Tibial artery (tissue), 4 donors: ENCODE measurements around the gene RAPGEF4.
A peak's percentile ranks its signal among the peaks of the same experiment; 100 is the strongest.

ENCODE experiments used
- DNase-seq, 2 donors: peaks; one replicate each; pipeline ENCODE4 v3.0.0-alpha.2; 2019
- H3K27ac ChIP-seq, 2 donors: fragments of 200-600 bp; sonication (generic) in 1 of 2; 1 replicate in 1 of 2; 2 replicates in 1 of 2; pipeline ENCODE4 v1.5.1; 2018 to 2019; ENCODE audit warnings: mild to moderate bottlenecking in 1 of 2
- H3K27me3 ChIP-seq, 2 donors: fragments of 200-600 bp; sonication (generic) in 1 of 2; one replicate each; pipeline versions ENCODE4 v1.5.1 to v1.6.0; 2016 to 2019
- H3K36me3 ChIP-seq, 3 donors: fragments of 200-600 bp; sonication (generic) in 2 of 3; one replicate each; pipeline ENCODE4 v1.5.1; 2016 to 2019; ENCODE audit warnings: mild to moderate bottlenecking in 2 of 3
- H3K4me1 ChIP-seq, 4 donors: fragments of 200-600 bp; sonication (generic) in 2 of 4; 1 replicate in 3 of 4; 2 replicates in 1 of 4; pipeline ENCODE4 v1.5.1; 2016 to 2019
- H3K4me3 ChIP-seq, 2 donors: fragments of 200-600 bp; sonication (generic) in 1 of 2; 1 replicate in 1 of 2; 2 replicates in 1 of 2; pipeline ENCODE4 v1.5.1; 2018 to 2019; ENCODE audit warnings: mild to moderate bottlenecking in 2 of 2
- H3K9me3 ChIP-seq, 3 donors: fragments of 200-600 bp; sonication (generic) in 1 of 3; one replicate each; pipeline ENCODE4 v1.5.1; 2016 to 2019
- CTCF ChIP-seq, 2 experiments: fragments of 200-600 bp in 1 of 2; fragments of 450-650 bp in 1 of 2; IDR thresholded peaks; one replicate each; pipeline ENCODE4 v1.5.1; 2017 to 2019; ENCODE audit warnings: antibody characterized with exemption in 2 of 2, mild to moderate bottlenecking in 1 of 2, moderate library complexity in 1 of 2
- intact Hi-C: fragments of 100-400 bp; cut with DNase I; formaldehyde crosslinking; loops from one replicate; pipeline ENCODE4 v1.15.0; 2023; ENCODE audit warnings: low total_unique reads

The RAPGEF4 gene

GRCh38 chr2:172970660-172971059 lies 235.0 kb downstream of the RAPGEF4 start:
- intact Hi-C loops = no loop called here
- Histone ChIP-seq H3K27me3 (no peaks in the 10 kb centered on the region), H3K4me3 (no peak overlapping the region), H3K36me3 (no peaks in the 10 kb centered on the region), H3K9me3 (no peaks in the 10 kb centered on the region), H3K27ac (no peak overlapping the region), H3K4me1 (peaks cover 0 to 23% (median 17%) of the 10 kb centered on the region in 4 donors)
- DNase-seq = no peak
- TF ChIP-seq CTCF (IDR thresholded peaks at IDR 0.05) = no peak

- Histone ChIP-seq H3K4me1 (peaks cover 0 to 19% (median 16%) of the 10 kb centered on the region in 4 donors), H3K27ac (no peak overlapping the region), H3K9me3 (no peaks in the 10 kb centered on the region), H3K4me3 (no peak overlapping the region), H3K27me3 (no peaks in the 10 kb centered on the region), H3K36me3 (no peaks in the 10 kb centered on the region)
- TF ChIP-seq CTCF (IDR thresholded peaks at IDR 0.05) = peak in 1 of 2 experiments; percentile 33
- intact Hi-C loops = no loop called here
- DNase-seq = no peak
Measured at GRCh38 chr2:172972005-172972619, 236.5 kb downstream of the RAPGEF4 start.

GRCh38 chr2:172974762-172975161 lies 239.1 kb downstream of the RAPGEF4 start:
- TF ChIP-seq CTCF (IDR thresholded peaks at IDR 0.05) = no peak
- Histone ChIP-seq H3K36me3 (no peaks in the 10 kb centered on the region), H3K27me3 (no peaks in the 10 kb centered on the region), H3K4me1 (no peaks in the 10 kb centered on the region), H3K27ac (no peak overlapping the region), H3K9me3 (no peaks in the 10 kb centered on the region), H3K4me3 (no peak overlapping the region)
- intact Hi-C loops = no loop called here
- no peak for DNase-seq

GRCh38 chr2:172976116-172976515 lies 240.5 kb downstream of the RAPGEF4 start:
- Histone ChIP-seq H3K4me3 (no peak overlapping the region), H3K36me3 (no peaks in the 10 kb centered on the region), H3K27me3 (no peaks in the 10 kb centered on the region), H3K27ac (no peak overlapping the region), H3K4me1 (no peaks in the 10 kb centered on the region), H3K9me3 (no peaks in the 10 kb centered on the region)
- no peak for TF ChIP-seq CTCF (IDR thresholded peaks at IDR 0.05)
- DNase-seq = no peak
- intact Hi-C loops = no loop called here

GRCh38 chr2:172976816-172977215 lies 241.2 kb downstream of the RAPGEF4 start:
- Histone ChIP-seq H3K4me1 (no peaks in the 10 kb centered on the region), H3K36me3 (no peaks in the 10 kb centered on the region), H3K27ac (no peak overlapping the region), H3K4me3 (no peak overlapping the region), H3K27me3 (no peaks in the 10 kb centered on the region), H3K9me3 (no peaks in the 10 kb centered on the region)
- TF ChIP-seq CTCF (IDR thresholded peaks at IDR 0.05) = no peak
- no peak for DNase-seq
- intact Hi-C loops = no loop called here
